B cell (primary cell): Measurements from ENCODE around the gene SYT2. TPM values are rescaled to one million over a fixed set of nuclear protein-coding genes. Genes with fewer than 3 reads are reported as not detected.
A peak's percentile ranks its signal among the peaks of the same experiment; 100 is the strongest.

Experiments used
- ATAC-seq: fragments of 200-7000 bp; cut with Tn5 transposase; one replicate; pipeline ENCODE4 v1.10.0; 2021; ENCODE audit warnings: low read depth, mild to moderate bottlenecking, moderate number of reproducible peaks, moderate library complexity
- CTCF ChIA-PET: fragments of 350-600 bp; sonication (Branson Sonifier 250); formaldehyde crosslinking; loops from one replicate; lab custom pipeline; 2021; ENCODE audit warnings: antibody characterized with exemption, inconsistent platforms; lab: Charles Lee
- POLR2A ChIA-PET: fragments of 350-600 bp; sonication (Branson Sonifier 250); formaldehyde crosslinking; loops from one replicate; lab custom pipeline; 2021; ENCODE audit warnings: antibody characterized with exemption; lab: Charles Lee
- DNase-seq: peaks from one replicate; pipeline ENCODE4 v3.0.0; 2013
- H2AFZ ChIP-seq: 2 replicates; pipeline ENCODE4 v1.6.1; 2012; ENCODE audit warnings: mild to moderate bottlenecking, low read depth, low read length; ENCODE audit not compliant: insufficient read depth, poor library complexity, severe bottlenecking
- H3K27ac ChIP-seq, 2 donors: 1 replicate in 1 of 2; 2 replicates in 1 of 2; pipeline ENCODE4 v1.5.1; 2012 to 2013; ENCODE audit warnings: low read length in 2 of 2, mild to moderate bottlenecking in 2 of 2, moderate library complexity in 1 of 2
- H3K27me3 ChIP-seq, 4 experiments: fragments of 200-600 bp in 1 of 4; sonication (generic) in 1 of 4; replicated peaks in 1 of 4; 1 replicate in 2 of 4; 2 replicates in 2 of 4; pipeline versions ENCODE4 v1.6.1 to v1.7.0; 2013 to 2016; ENCODE audit warnings: low read length in 3 of 4, mild to moderate bottlenecking in 2 of 4, mixed read lengths in 1 of 4, moderate library complexity in 1 of 4; ENCODE audit not compliant: insufficient read depth in 4 of 4, control insufficient read depth in 3 of 4; ENCODE audit errors: control extremely low read depth in 1 of 4
- H3K36me3 ChIP-seq, 2 experiments: replicated peaks in 1 of 2; 1 replicate in 1 of 2; 2 replicates in 1 of 2; pipeline versions ENCODE4 v1.6.1 to v1.7.1; 2013; ENCODE audit warnings: low read length in 1 of 2; ENCODE audit not compliant: insufficient read depth in 2 of 2, control insufficient read depth in 1 of 2; ENCODE audit errors: control extremely low read depth in 1 of 2, extremely low read depth in 1 of 2
- H3K4me1 ChIP-seq, 2 donors: fragments of 200-600 bp in 1 of 2; sonication (generic) in 1 of 2; 1 replicate in 1 of 2; 2 replicates in 1 of 2; pipeline versions ENCODE4 v1.5.1 to v1.6.1; 2013 to 2017; ENCODE audit warnings: low read length in 2 of 2; ENCODE audit not compliant: control insufficient read depth in 2 of 2, insufficient read depth in 2 of 2
- H3K4me2 ChIP-seq: replicated peaks from 2 replicates; pipeline ENCODE3; 2012; ENCODE audit warnings: mild to moderate bottlenecking, low read depth, low read length; ENCODE audit not compliant: poor library complexity, severe bottlenecking
- H3K4me3 ChIP-seq, 5 experiments: fragments of 200-600 bp in 1 of 5; sonication (generic) in 1 of 5; 1 replicate in 3 of 5; 2 replicates in 2 of 5; pipeline versions ENCODE4 v1.5.1 to v1.7.0; 2011 to 2016; ENCODE audit warnings: low read length in 4 of 5, mild to moderate bottlenecking in 4 of 5, low read depth in 2 of 5, control low read depth in 1 of 5, moderate library complexity in 1 of 5; ENCODE audit not compliant: insufficient read depth in 1 of 5; ENCODE audit errors: control extremely low read depth in 1 of 5, extremely low read depth in 1 of 5
- H3K79me2 ChIP-seq: fragments of 200-600 bp; sonication (generic); one replicate; pipeline ENCODE4 v1.6.0; 2016; ENCODE audit warnings: low read length; ENCODE audit not compliant: control insufficient read depth, insufficient read depth
- H3K9ac ChIP-seq: fragments of 200-600 bp; sonication (generic); 2 replicates; pipeline ENCODE4 v1.6.1; 2017; ENCODE audit warnings: mild to moderate bottlenecking, low read length, moderate library complexity
- H3K9me3 ChIP-seq, 3 donors: one replicate each; pipeline versions ENCODE4 v1.6.1 to v1.7.1; 2013; ENCODE audit warnings: low read length in 2 of 3; ENCODE audit not compliant: control insufficient read depth in 2 of 3, insufficient read depth in 1 of 3; ENCODE audit errors: control extremely low read depth in 1 of 3
- H4K20me1 ChIP-seq: 2 replicates; pipeline ENCODE4 v1.6.0; 2012; ENCODE audit warnings: mild to moderate bottlenecking, low read length; ENCODE audit not compliant: insufficient read depth, control insufficient read depth, poor library complexity, severe bottlenecking
- H3K27ac Mint-ChIP-seq: one replicate; pipeline ENCODE4 v1.8.0; 2021; ENCODE audit warnings: mixed read lengths
- H3K27me3 Mint-ChIP-seq: one replicate; pipeline ENCODE4 v1.8.0; 2021; ENCODE audit warnings: mixed read lengths
- H3K4me1 Mint-ChIP-seq: one replicate; pipeline ENCODE4 v1.8.0; 2021; ENCODE audit warnings: mixed read lengths
- H3K4me3 Mint-ChIP-seq: one replicate; pipeline ENCODE4 v1.8.0; 2021; ENCODE audit warnings: mixed read lengths
- H3K9me3 Mint-ChIP-seq: one replicate; pipeline ENCODE4 v1.8.0; 2022; ENCODE audit warnings: mixed read lengths; ENCODE audit not compliant: insufficient read depth
- CTCF ChIP-seq: fragments of 200-600 bp; IDR thresholded peaks from one replicate; pipeline ENCODE4 v1.8.0; 2022; ENCODE audit warnings: antibody characterized with exemption, mild to moderate bottlenecking
- EZH2 ChIP-seq: IDR thresholded peaks from 2 replicates; pipeline ENCODE4 v1.6.1; 2012; ENCODE audit warnings: borderline replicate concordance, low read depth, mild to moderate bottlenecking, moderate library complexity, low read length; ENCODE audit not compliant: insufficient read depth, poor library complexity, severe bottlenecking
- WGBS: methylation state at CpG from one replicate; pipeline ENCODE4 v1.1.5; 2013; ENCODE audit warnings: missing lambda C conversion rate; ENCODE audit not compliant: insufficient coverage; 5-methylcytosine and 5-hydroxymethylcytosine counted together
- intact Hi-C: fragments of 100-400 bp; cut with micrococcal nuclease; formaldehyde crosslinking; loops from one replicate; pipeline ENCODE4 v1.10.0; 2022
- polyA plus RNA-seq: library from polyadenylated mRNA; depleted of rRNA; stranded (reverse); fragments of >200 nt; gene quantifications from 2 replicates; pipeline ENCODE4 v1.2.3, GENCODE V29; 2012
- total RNA-seq, 2 donors: library from RNA; stranded (reverse); fragments of 120-200 nt in 1 of 2; gene quantifications; 1 replicate in 1 of 2; 2 replicates in 1 of 2; pipeline versions ENCODE4 v1.2.3 to v1.2.4, GENCODE V29; 2013 to 2022

Gene SYT2
- total and polyA plus RNA-seq, 2 donors (not counting 1 experiment from before 2014, with no cell fraction given) = not detected

GRCh38 chr1:202600432-202601041 is 109.7 kb downstream of the SYT2 start:
- H3K9me3 Mint-ChIP-seq = no peaks in the 10 kb centered on the region
- H3K9me3 ChIP-seq = no peaks in the 10 kb centered on the region
- POLR2A ChIA-PET = no interaction called here
- H3K27me3 Mint-ChIP-seq = no peaks in the 10 kb centered on the region
- no peak overlapping the region for H3K27ac ChIP-seq
- H3K27ac Mint-ChIP-seq = no peak overlapping the region
- DNase-seq = no peak
- H3K4me1 Mint-ChIP-seq = peaks cover 25% of the 10 kb centered on the region
- H3K79me2 ChIP-seq = no peaks in the 10 kb centered on the region
- intact Hi-C loops = no loop called here
- no peak overlapping the region for H3K4me3 ChIP-seq
- H3K27me3 ChIP-seq = no peaks in the 10 kb centered on the region
- H4K20me1 ChIP-seq = no peaks in the 10 kb centered on the region
- no peak for ATAC-seq
- H3K4me2 ChIP-seq = no peak overlapping the region
- no peak overlapping the region for H2AFZ ChIP-seq
- no peak overlapping the region for H3K9ac ChIP-seq
- WGBS = 85% methylated on average over 5 of the region's 10 CpGs
- CTCF ChIA-PET = interaction anchor here (0.6 to 2.8 kb wide), 8 partner anchors 25 to 137 kb away, joined by 3 to 8 read pairs (median 3); no protein-coding TSS in a partner anchor
- H3K4me1 ChIP-seq = peaks cover 8 to 19% of the 10 kb centered on the region in 2 donors
- no peak for TF ChIP-seq EZH2
- TF ChIP-seq CTCF = no peak
- no peaks in the 10 kb centered on the region for H3K36me3 ChIP-seq
- no peak overlapping the region for H3K4me3 Mint-ChIP-seq

GRCh38 chr1:202599669-202600431 is 110.4 kb downstream of the SYT2 start:
- ChIA-PET POLR2A (no interaction called here), CTCF (interaction anchor here (0.6 to 2.8 kb wide), 9 partner anchors 24 to 254 kb away, joined by 3 to 8 read pairs (median 3); no protein-coding TSS in a partner anchor)
- Histone ChIP-seq H3K4me2 (no peak overlapping the region), H3K36me3 (no peaks in the 10 kb centered on the region), H3K9ac (no peak overlapping the region), H3K79me2 (no peaks in the 10 kb centered on the region), H3K9me3 (no peaks in the 10 kb centered on the region), H3K4me3 (no peak overlapping the region), H2AFZ (no peak overlapping the region), H4K20me1 (no peaks in the 10 kb centered on the region), H3K4me1 (peaks cover 8 to 19% of the 10 kb centered on the region in 2 donors), H3K27ac (no peak overlapping the region), H3K27me3 (no peaks in the 10 kb centered on the region)
- DNase-seq (peak; percentile 41), ATAC-seq (peak; percentile 66)
- no peak overlapping the region for H3K27ac Mint-ChIP-seq
- H3K4me3 Mint-ChIP-seq = no peak overlapping the region
- H3K27me3 Mint-ChIP-seq = no peaks in the 10 kb centered on the region
- WGBS = 58% methylated on average over 15 of the region's 16 CpGs
- TF ChIP-seq EZH2 = no peak
- peak; percentile 38 for TF ChIP-seq CTCF
- H3K4me1 Mint-ChIP-seq = peaks cover 26% of the 10 kb centered on the region
- no peaks in the 10 kb centered on the region for H3K9me3 Mint-ChIP-seq
- intact Hi-C loops = no loop called here
